ENCODE data around the gene ATP13A3.

DNA sequence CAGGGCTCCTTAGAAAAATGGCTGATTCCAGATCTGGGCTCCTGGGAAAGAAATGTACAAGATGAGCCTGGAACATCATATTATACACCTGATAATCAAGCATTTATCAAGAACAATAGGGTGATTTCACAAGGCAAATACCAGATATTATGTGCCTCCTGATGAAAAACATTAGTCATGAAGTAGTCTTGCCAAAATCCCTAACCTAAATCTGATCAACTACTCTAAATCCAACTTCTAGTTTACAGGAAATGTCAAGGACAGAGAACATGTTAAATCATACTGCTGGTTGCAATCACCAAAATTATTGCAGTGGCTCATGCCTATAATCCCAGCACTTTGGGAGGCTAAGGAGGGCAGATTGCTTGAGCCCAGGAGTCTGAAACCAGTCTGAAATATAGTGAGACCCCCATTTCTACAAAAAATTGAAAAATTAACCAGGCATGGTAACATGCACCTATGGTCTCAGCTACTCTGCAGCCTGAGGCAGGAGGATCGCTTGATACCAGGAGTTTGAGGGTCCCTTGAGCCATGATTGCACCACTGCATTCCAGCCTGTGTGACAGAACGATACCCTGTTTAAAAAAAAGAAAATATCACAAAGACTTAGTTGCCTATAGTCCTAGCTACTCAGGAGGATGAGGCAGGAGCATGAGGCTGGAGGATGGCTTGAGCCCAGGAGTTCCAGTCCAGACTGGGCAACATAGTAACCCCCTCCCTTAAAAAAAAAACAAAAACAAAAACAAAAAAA is 34.9 kb upstream of the ATP13A3 start:
- TF ChIP-seq, protein P1, sequence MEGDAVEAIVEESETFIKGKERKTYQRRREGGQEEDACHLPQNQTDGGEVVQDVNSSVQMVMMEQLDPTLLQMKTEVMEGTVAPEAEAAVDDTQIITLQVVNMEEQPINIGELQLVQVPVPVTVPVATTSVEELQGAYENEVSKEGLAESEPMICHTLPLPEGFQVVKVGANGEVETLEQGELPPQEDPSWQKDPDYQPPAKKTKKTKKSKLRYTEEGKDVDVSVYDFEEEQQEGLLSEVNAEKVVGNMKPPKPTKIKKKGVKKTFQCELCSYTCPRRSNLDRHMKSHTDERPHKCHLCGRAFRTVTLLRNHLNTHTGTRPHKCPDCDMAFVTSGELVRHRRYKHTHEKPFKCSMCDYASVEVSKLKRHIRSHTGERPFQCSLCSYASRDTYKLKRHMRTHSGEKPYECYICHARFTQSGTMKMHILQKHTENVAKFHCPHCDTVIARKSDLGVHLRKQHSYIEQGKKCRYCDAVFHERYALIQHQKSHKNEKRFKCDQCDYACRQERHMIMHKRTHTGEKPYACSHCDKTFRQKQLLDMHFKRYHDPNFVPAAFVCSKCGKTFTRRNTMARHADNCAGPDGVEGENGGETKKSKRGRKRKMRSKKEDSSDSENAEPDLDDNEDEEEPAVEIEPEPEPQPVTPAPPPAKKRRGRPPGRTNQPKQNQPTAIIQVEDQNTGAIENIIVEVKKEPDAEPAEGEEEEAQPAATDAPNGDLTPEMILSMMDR (conservative IDR thresholded peaks at IDR 0.05 in 1 of 2, IDR thresholded peaks at IDR 0.05 in 1 of 2; ENCODE audit: low read depth in 1 of 2, low read length in 2 of 2), result no peak
- no peak for TF ChIP-seq EZH2 (IDR thresholded peaks at IDR 0.05; ENCODE audit: low read length, missing control alignments)
